ENCODE results near the gene CARF.
A peak's percentile ranks its signal among the peaks of the same experiment; 100 is the strongest.
"Not testable (repeated sequence)": the region's sequence is repeated elsewhere in the genome, so short reads cannot be mapped to it uniquely, and the experiment has no call there.

The CARF gene, protein sequence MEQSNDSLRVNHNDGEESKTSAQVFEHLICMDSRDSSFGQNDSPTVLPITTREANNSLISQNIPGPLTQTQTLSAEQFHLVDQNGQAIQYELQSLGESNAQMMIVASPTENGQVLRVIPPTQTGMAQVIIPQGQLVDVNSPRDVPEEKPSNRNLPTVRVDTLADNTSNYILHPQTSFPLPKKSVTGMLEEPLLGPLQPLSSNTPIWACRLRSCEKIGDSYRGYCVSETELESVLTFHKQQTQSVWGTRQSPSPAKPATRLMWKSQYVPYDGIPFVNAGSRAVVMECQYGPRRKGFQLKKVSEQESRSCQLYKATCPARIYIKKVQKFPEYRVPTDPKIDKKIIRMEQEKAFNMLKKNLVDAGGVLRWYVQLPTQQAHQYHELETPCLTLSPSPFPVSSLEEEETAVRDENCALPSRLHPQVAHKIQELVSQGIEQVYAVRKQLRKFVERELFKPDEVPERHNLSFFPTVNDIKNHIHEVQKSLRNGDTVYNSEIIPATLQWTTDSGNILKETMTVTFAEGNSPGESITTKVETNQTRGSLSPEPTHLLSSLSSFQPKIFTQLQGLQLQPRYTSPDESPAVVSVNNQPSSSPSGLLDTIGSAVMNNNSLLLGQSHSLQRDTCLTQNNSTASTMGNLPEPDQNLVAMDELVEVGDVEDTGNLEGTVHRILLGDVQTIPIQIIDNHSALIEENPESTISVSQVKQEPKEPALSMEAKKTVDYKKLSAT

DNA sequence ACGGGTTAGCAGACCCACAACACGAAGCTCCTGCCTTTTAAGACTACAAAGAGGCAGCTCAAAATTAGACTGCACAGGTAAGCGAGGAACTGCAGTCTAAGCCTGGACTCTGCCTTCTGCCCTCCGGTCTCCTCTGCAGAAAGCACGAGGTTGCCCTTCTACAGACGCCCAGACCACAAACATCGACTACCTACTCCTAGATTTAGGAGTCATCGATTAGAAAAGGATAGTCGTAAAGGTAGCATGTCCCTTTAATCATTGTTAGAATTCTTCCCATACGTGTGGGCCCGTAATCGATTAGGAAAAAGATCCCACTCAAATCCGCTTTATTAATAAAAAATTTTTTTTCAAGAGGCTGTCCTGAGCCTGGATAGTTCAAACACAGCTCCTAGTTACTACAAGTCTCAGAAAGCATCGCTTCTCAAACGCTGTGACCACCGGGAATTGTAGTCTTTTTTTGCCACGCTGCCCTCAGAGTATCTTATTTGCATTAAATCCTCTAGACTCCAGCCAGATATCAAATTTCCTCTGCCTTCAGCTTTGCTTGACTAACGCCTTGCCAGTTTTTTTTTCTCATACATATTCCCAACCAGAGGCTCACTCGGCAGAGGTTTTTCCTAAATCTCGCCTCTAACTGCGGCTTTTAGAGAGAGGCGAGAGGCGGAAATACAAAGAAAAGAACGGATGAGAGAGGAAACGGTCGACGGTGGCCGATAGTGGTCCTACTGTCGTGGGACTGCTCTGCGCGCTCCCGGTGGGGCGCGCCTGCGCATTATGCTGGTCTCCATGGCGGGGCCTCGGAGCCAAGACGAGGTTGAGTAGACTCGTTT is at the start of gene CARF, which contains the start of gene WDR12:
Gene CARF, plus strand, starts transcription at position 764 of the 830 bp plus-strand sequence. CDS start 29,628 bp downstream, outside the sequence.
Gene WDR12, minus strand, starts transcription at position 162 of the 830 bp plus-strand sequence. CDS start 197 bp downstream, outside the sequence.
- DNase-seq, result peak; percentile 81

DNA sequence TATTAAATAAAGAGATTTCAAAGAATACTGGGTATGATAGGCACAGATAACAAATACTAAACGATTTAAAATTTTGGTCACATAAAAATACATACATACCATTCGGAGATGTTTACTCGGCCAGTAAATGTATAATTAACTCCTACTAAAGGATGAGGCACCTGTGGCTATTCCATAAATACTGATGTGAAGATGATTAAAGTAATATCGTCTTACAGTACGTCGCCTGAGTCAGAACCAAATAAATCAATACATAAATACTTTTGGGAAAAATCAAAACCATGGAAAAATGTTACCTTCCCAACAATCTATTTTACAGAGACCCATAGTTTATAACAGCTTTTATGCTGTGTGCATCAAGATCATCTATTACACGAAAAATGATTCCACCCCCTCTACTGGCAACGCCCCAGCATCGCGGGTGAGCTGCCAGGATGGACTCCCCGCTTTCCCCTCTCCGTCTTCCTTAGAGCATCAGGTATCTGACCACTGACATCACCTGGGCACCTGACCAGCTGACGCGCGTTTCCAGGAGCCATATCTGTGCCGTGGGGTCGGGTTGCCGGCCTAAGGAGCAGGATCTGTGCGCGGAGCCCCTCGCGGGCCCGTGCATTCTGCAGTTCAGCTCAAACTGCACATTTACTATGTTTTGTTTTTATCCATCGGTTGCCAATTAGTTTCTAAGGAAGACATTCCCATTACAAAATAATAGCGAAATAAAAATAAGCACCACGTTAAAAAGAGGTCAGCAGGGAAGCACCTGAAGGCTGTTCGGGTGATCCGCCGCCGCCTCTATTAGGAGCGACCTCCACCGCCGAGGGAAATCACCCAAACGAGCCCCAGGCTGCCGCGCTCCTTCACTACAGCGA is 41.4 kb upstream of the CARF start:
- DNase-seq, result peak; percentile 13

DNA sequence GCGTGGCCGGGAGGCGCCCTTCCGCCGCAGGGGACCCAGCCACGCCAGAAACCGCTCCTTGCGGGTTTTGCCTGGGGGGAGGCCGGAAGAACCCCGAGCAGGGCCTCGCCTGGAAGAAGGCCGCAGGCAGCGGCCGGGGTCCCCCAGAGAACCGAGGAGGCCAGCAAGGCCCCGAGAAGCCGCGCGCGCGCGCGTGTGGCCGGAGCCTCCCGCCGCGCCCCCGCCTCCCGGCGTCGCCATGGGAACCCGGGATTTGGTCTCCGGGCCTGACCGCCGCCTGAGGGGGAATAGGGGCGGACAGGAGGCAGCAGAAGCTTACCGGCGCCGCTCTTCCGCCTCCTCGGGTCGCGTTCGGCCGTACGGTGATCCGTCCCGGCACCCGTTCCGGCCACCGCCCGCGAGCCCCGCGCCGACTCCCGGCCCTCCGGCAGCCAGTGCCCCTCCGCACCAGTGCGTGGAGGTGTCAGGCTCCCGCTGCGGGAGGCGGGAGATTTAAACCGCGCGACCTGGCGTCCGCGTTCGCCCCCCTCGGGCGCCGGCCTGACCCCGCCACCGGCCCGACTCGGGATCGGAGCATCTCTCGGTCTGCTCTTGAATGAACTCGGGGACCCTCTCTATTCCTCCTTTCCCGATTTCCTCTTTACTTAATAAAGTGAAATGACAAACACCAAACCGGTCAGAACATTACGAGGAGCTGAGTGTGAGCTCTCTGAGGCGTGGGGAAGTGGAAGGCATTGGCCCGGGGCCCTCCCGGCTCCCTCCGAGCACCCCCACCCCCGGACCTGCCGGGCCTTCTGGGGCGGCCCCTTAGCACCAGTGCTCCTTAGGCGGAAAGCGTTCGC is 40.6 kb upstream of the CARF start, which contains the start of gene ICA1L:
Gene ICA1L, minus strand, starts transcription at position 467 of the 842 bp plus-strand sequence. CDS start 42,757 bp downstream, outside the sequence.
- peak; percentile 46 for DNase-seq

DNA sequence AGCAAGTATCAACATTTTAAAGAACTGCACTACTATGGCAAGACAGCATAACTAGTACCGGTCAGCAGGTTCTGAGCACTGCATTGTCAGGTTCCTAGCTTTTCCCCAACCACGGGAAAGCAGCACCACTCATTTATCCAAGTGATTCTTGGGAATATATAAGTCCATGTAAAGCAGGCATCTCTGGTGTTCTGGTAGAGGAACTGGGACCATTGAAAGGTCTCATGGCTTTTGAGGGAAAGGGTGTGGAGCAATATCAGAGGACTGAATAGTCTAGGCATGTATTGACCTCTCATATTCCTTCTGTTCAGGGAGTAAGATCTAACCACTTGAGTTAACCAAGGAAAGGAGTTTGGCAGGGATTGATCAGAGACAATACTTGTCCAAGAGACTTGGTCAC is 34.4 kb upstream of the CARF start:
- DNase-seq, result no peak

DNA sequence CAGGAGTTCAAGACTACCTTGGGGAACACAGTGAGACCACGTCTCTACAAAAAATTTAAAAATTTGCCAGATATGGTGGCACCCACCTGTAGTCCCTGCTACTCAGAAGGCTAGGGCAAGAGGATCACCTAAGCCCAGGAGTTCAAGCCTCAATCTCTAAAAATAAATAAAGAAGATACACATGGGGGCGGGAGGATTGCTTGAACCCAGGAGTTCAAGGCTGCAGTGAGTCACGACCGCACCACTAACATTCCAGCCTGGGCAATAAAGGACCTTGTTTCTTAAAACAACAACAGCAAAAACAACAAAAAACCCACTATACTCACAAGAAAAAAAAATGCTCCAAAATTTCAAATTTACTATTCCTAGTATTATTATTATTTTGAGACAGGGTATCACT is 30.5 kb upstream of the CARF start:
- DNase-seq, result no peak

DNA sequence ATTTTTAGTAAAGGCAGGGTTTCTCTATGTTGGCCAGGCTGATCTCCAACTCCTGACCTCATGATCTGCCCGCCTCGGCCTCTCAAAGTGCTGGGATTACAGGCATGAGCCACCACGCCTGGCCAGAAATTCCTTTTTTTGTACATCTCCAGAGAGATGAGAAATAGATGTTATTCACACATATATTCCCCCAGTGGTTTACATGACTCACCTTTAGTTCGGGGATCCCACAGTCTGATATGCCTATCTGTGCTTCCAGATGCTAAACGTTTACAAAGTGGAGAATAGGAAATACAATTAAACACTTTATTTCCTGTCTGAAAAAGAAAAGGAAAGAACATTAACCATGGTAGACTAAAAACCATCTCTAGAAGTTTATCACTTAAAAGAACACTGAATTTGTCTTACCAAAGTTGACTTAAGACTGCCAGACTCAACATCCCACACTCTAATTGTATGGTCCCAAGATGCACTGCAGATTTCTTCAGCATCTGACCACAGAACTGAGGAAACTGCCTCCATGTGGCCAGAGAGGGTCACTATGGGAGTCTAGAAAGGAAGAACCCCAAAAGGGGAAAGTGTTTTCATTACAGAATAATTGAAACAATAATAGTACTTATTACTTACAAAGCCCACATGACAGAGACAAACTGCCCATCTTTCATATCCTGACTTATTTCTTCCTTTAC is 27.9 kb upstream of the CARF start:
- DNase-seq, result no peak

DNA sequence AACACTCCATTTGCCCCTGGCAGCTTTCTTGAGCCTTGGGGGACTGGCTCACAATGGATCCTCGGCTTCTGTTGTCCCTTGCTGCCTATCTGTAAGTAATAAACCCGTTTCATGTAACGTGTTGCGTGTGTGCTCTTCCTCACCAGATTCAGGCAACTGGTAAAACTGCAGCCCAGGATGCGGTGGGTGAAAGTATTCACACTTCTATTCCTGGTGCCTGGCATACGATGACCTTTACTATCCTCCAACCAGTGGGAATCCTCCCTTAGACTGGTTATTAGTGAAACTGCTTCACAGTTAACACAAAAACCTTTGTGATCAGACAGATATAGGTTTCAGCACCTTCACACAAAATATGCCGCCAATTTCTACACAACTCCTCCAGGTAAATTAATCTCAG is 26.9 kb upstream of the CARF start:
- DNase-seq, result no peak

DNA sequence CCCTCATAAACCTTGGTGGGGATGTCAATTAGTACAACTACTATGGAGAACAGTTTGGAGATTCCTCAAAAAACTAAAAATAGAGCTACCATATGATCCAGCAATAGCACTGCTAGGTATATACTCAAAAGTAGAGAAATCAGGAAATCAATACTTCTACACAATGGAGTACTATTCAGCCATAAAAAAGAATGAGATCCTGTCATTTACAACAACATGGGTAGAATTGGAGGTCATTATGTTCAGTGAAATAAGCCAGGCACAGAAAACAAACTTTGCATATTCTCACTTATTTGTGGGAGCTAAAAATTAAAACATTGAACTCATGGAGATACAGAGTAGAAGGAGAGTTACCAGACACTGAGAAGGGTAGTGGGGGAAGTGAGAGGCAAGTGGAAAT is 6.6 kb upstream of the CARF start:
- not testable (repeated sequence) for DNase-seq

DNA sequence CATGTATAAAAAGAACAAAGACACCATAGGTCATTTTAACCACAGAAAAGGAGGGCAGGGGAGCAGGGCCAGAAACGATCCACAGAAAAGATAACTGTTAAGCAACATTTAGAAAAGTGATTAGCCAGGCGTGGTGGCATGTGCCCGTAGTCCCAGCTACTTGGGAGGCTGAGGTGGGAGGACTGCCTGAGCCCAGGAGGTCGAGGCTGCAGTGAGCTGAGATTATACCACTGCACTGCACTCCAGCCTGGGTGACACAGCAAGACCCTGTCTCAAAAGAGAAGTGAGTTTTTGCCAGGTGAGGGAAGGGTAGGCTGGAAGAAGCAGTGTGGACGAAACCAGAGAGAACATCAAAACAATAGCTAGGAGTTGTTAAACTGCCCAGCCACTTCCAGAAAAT is 3.9 kb upstream of the CARF start:
- no peak for DNase-seq

DNA sequence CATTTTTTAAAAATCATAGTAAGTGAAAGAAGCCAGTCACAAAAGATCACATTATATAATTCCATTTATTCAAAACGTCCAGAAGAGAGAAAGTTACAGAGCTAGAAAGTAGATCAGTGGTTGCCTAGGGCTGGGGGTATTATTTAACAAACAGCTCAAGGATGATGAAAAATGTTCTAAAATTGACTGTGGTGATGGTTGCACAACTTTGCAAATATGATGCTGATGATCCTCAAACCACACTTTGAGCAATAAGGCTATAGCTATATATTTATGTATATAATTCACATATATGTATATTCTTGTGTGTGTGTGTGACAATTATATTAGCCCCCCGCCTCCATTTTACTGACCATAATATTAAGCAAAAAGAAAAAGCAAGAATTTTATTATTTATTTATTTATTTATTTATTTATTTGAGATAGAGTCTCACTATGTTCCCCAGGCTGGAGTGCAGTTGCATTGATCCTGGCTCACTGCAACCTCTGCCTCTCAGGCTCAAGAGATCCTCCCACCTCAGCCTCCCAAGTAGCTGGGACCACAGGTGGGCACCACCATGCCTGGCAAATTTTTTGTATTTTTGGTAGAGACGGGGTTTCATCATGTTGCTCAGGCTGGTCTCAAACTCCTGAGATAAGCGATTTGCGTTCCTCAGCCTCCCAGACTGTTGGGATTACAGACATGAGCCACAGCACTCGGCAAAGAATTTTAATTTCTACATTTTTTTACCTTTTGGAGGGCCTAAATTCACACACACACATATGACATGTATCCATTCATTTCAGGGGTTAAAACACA is 2.5 kb upstream of the CARF start:
- DNase-seq, result no peak

DNA sequence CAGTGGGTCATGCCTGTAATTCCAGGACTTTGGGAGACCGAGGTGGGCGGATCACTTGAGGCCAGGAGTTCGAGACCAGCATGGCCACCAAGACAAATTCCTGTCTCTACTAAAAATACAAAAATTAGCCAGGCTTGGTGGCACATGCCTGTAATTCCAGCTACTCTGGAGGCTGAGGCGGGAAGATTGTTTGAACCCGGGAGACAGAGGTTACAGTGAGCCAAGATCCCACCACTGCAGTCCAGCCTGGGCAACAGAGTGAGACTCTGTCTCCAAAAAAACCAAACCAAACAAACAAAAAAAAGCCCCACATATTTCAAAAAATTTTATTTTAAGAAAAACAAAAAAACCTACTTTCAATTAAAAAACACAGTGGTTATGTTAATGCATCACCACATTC is 1.8 kb upstream of the CARF start:
- not testable (repeated sequence) for DNase-seq

DNA sequence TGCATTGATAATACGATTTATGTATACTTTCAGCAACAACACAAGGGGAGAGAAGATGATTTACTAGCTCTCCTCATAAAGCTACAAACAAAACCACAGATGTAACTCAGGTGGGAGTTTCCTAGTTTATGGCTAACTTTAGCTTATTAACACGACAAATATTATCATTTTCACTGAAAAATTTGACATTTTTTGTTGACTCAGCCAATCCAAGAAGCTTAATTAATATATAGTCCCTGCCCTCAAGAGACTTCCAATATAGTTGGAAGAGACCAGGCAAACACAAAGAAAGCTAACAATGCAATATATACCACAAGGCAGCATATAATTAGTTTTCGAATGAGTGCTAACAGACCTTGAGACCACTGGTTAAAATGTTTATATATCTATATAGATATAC is 1.4 kb upstream of the CARF start:
- no peak for DNase-seq

DNA sequence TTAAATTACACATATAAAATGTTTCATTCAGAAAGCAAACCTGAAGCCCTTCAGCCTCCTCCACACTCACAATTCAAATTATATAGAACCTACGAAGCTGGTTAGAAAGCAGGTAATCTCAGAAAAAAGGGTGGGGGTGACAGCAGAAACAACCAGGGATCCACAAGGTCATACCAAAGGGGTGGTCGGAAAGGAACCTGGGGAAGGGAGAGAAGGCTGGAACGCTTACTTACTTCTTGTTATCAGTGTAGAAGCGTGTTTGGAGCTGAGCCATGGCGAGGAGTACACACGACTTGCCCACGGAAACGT is 918 bp upstream of the CARF start:
- DNase-seq, result peak; percentile 51

DNA sequence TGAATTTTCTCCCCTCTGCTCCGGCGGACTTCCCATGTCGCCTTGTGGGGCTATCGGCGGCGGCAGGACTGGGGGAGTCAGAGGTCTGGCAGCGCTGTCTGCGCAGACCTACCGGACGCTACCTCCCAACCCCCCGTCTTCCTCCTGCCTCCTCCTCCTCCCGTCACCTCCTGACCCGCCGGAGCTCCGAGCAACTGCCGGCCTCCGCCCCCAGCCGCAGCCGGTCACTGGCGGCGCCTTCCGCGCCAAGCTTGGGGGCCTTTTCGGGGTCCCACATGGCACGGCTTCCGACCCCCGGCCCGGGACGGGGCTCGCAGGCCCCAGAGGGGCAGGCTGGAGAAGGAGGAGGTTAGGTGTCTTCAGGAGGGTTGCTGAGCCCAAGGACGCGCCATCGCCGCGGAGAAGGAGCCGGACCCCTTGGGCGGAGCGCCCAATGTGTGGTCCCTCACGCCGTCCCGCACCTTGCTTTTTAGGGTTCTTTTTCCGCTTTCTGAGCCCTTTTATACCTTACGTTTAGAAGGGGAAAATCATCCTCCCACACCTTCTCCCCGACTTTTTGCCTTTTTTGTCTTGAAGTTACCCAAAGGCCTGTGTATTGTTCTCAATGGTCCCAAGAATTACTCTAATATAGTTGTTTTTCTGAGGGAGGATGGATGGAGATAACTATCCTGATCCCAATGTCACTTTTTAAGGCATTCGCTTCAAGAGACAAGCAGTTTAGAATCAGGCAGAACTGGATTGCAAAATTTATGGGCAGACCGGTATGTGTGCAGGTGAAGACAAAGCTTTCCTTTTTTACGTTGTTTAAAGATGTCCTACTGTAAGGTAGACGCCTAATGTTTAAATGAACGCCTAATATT is 497 bp downstream of the CARF start:
- DNase-seq, result not testable (repeated sequence)

DNA sequence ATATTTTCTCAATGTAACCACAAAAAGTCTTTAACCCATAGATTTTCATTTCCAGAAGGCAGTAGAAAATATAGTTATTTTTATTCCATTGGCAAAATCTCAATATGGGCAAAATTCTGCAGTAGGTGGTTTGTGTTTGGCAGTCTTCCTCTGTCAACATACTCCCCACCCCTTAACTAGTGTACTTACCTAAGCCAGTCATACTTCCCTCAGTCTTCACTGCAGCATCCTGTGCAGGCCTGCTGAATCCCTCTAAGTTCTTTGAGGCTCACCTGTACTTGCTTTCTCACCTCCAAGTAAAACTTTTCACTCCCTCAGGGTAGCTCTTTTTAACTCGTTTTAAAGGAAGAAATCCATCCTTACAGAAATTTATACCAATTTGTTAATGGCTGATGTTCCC is 6.8 kb downstream of the CARF start:
- no peak for DNase-seq

DNA sequence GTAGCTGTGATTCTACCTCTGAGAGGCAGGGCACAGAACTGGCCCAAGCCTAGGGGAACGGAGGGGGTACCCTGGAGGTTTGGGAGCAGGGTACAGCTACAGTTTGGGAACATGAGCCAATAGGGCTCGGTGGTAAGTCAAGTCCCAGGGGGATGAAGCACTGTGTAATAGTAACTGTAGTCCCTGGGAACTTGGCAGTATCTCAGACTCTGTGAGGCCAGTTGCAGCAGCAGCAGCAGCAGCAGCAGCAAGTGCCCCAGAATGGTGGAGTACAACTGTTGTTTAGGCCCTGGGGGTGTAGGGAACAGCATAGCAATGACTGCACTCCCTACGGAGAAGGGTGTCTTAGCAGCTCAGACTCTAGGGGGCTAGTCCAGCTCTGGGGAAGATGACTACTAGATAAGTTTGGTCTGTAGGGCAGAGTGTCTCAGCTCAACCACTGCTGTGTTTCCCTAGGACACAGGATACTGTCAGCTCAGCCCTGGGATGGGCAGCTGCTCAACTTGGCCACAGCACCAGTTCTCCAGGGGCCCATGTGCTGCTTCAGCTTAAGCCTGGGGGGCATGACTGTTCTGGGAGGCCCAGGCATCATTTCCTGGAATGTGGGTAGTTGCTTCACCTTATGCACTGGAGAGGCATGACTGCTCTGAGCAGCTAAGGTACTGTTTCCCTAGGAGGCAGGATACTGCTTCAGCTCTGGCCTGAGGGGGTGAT is 20.5 kb downstream of the CARF start:
- no peak for DNase-seq

DNA sequence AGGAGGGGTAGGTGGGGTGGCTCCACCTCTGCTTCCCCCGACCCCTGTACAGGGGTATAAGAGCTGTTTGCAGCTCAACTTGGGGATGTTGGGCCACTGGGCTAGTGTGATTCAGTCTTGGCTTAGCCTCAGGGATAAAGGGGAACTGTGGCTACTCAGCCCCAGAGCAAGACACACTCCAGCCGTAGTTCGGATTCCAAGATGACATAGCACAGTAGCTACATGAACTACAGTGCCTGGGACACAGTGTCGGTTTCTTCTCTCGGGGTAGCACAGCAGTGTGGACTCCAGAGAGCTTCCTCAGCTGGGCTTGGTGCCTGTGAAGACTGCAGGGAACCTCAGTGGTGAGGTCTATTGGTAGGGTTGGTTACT is 21.1 kb downstream of the CARF start:
- no peak for DNase-seq

DNA sequence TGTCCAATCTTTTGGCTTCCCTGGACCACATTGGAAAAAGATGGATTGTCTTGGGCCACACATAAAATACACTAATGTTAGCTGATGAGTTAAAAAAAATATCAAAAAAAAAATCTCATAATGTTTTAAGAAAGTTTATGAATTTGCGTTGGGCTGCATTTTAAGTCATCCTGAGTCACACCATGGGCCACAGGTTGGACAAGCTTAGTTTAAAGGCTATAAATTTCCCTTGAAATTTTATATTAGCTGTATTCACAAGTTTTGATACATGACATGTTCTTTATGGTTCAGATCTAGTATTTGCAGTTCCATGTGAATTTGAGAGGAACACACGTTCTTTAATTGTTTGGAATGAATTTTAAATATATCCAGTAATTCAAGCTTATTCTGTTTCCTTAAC is 21.9 kb downstream of the CARF start:
- DNase-seq, result no peak
